Astrocyte (in vitro differentiated cells and primary cell): Measurements from ENCODE around the gene SAG.

Experiments used
- CTCF ChIP-seq: IDR thresholded peaks from 2 replicates; pipeline ENCODE4 v1.5.1; 2011; ENCODE audit warnings: low read depth, mild to moderate bottlenecking, inconsistent platforms, low read length, moderate library complexity; ENCODE audit not compliant: insufficient read depth
- EZH2 ChIP-seq: IDR thresholded peaks from 2 replicates; pipeline ENCODE4 v1.6.1; 2012; ENCODE audit warnings: mild to moderate bottlenecking, low read length, inconsistent platforms; ENCODE audit not compliant: insufficient read depth

- TF ChIP-seq CTCF (no peak), EZH2 (no peak)
Observed at GRCh38 chr2:233395687-233396086, 88.1 kb downstream of the SAG start.
